GM18498 (cell line): ENCODE data around the gene RPS6KA5.
A peak's percentile ranks its signal among the peaks of the same experiment; 100 is the strongest.
"Not testable (repeated sequence)": the region's sequence is repeated elsewhere in the genome, so short reads cannot be mapped to it uniquely, and the experiment has no call there.

ENCODE experiments used
- ATAC-seq: cut with Tn5 transposase; IDR thresholded peaks from one replicate; pipeline ENCODE4 v1.9.1; 2021; ENCODE audit warnings: mild to moderate bottlenecking, moderate library complexity; ENCODE audit not compliant: unreplicated experiment

RPS6KA5 gene

DNA sequence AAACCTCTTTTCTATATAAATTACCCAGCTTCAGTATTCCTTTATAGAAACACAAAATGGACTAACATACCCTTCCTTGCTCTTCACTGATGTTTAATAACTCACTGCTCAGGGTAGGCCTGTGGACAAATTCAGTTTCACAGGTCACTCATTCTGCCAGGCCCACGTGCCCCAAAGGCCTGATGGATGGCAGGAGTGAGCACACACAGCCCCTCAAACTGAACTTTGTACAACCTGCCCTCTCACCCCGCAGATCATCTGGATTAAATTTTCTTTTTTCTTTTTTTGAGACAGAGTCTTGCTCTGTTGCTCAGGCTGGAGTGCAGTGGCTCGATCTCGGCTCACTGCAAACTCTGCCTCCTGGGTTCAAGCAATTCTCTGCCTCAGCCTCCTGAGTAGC lies 219.8 kb downstream of the RPS6KA5 start:
- not testable (repeated sequence) for ATAC-seq

DNA sequence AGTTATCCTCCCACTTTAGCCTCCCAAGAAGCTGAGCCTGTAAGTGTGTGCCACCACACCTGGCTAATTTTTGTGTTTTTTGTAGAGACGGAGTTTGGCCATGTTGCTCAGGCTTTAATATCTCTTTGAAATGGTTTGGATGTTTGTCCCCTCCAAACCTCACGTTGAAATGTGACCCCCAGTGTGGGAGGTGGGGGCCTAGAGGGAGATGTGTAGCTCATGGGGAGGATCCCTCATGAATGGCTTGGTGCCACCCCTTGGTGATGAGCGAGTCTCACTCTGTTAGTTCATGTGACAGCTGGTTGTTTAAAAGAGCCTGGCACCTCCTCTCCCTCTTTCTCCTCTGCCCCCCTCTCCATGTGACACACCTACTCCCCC lies 220.6 kb downstream of the RPS6KA5 start:
- ATAC-seq: no peak

DNA sequence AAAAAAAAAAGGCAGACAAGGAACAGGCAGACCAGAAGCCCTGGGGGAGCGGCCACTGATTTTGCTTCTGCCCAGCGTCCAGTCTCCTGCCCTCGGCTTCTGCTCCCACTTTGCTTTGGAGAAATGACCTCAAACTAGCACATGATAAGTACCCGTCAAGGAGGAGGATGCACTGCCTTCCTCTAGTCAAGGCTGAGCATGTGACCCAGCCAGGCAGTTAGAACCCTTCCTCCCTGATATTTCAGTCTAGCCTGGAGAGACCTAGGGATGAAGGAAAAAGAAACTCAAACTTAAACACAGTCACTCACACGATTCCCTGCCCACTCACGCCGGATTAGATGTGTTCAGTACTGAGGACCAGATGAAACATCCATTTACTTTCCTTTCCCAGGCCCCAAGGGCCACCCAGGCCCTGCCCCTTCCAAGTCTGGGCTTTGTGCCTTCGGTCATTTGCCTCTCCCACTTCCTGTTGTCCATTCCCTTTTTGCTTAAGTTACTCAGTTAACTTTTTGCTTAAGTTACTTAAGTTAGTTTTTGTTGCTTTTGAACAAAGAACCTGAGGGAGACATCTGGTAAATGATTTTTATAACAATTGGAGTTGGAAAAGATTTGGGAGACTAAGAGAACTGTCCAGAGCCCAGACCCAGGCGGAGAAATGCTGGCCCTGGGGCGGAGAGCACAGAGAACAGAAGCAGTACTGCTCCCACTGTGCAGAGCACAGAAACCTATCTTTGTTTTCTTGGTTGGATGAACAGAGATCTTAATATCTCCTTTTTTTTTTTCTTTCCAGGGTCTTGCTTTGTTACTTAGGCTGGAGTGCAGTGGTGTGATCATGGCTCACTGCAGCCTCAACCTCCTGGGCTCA lies 221.2 kb downstream of the RPS6KA5 start:
- no peak for ATAC-seq

DNA sequence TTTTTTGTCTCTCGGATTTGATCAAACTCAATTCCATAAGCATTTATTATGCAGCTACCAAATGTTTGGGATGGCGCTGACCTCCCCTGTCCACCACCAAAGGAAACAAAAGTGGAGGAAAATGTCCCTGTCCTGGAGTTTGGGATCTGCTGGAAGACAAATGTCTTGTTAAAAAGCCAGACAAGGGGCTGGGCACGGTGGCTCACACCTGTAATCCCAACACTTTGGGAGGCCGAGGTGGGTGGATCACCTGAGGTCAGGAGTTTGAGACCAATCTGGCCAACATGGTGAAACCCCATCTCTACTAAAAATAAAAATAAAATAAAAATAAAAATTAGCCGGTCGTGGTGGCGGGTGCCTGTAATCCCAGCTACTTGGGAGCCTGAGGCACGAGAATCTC lies 221.9 kb downstream of the RPS6KA5 start:
- ATAC-seq: not testable (repeated sequence)

DNA sequence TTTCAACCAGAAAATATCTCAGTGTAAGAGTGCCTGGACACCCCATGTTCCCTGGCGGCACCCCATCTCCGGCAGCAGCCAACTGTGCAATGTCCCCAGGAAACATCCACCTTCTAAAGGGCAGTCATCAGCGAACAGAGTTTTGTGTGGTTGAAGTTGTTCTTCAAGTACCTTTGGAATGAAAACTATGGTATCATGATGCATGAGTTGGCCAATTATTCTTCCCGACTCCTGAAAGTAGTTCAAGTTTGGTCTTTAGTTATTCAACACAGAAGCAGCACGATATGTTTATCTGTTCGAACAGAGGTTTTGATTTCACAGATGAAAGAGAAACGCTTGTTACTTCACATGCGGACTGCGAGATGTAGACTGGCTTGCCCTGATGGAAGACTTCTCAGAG lies 223.1 kb downstream of the RPS6KA5 start:
- ATAC-seq: no peak

DNA sequence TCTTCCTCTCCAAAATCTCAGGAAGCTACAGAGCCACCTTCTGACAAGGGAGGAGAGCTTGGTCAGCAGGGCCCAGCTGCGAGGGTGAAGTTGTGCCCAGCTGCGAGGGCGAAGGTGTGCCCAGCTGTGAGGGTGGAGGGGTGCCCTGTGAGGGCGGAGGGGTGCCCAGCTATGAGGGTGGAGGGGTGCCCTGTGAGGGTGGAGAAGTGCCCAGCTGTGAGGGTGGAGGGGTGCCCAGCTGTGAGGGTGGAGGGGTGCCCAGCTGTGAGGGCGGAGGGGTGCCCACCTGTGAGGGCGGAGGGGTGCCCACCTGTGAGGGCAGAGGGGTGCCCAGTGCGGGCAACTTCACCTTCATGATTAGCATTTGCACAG lies 223.8 kb downstream of the RPS6KA5 start:
- ATAC-seq: no peak

DNA sequence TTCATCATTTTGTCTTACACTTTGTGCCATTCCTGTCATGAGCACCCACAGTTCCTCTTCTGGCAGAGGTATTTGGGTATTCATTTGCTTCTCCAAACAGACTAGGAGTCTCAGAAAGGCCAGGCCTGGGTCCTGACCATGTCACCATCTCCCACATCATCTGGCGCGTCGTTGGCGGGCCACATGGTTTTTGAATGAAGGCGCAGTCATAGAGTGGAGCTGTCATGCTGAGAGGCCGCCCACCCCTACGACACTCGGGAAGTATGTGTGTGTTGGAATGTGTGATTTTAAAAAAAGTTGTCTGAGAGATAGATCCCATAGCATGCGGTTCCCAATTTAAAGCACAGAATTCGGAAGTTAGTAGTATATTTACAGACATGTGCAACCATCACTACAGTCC lies 228.6 kb downstream of the RPS6KA5 start:
- ATAC-seq: no peak

DNA sequence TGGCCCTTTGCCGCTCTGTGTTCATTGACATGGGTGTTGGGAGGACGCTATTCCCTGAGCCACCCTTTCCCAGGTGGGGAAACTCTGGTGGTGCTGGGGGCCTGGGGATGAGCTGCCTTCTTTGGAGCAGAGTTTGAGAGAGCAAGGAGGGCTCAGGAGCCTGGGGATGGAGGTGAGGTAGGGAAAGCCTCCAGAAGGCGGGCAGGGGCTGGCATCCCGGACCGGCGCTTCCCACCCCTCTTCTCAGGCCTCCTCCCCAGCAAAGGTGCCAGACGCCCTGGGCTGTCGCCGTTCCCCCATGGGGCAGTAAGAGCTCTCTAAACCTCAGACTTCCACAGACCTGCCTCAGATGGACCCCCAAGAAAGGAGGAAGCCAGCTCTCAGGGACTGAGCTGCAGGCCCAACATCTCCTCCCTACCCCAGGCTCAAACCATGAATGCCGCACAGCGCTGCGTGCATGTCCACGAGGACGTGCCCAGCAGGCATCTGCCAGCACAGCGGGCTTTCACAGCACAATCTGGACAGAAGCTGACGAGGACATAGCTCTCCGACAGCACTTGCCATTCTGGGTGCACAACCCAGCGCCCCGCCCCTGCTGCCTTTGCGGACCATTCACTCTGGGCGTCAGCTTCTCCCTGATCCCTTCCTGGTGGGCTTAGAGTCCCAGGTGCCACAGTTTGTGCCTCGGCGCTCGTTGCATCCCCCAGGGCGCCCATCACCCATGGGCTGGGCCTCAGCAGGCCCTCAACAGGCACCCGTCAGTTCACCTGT lies 229.3 kb downstream of the RPS6KA5 start:
- ATAC-seq: no peak

DNA sequence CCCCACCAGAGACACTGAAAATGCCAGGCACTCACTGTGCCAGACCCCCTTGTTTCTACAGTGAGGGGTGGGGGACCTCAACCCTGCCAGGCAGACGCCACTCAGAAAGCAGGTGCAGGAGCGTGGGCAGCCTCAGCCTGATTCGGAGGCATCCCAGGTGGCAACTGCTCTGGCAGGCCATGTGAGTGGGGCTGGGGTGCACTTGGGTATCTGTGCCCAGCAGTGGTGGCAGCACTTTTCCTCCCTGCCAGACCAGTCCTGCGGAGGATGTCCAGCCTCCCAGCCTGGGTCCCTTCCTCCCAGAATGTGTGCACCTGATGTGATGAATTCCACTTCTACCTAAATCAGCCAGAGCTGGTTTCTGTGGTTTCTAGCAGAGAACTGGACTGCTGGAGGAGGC lies 230.8 kb downstream of the RPS6KA5 start:
- ATAC-seq: no peak

DNA sequence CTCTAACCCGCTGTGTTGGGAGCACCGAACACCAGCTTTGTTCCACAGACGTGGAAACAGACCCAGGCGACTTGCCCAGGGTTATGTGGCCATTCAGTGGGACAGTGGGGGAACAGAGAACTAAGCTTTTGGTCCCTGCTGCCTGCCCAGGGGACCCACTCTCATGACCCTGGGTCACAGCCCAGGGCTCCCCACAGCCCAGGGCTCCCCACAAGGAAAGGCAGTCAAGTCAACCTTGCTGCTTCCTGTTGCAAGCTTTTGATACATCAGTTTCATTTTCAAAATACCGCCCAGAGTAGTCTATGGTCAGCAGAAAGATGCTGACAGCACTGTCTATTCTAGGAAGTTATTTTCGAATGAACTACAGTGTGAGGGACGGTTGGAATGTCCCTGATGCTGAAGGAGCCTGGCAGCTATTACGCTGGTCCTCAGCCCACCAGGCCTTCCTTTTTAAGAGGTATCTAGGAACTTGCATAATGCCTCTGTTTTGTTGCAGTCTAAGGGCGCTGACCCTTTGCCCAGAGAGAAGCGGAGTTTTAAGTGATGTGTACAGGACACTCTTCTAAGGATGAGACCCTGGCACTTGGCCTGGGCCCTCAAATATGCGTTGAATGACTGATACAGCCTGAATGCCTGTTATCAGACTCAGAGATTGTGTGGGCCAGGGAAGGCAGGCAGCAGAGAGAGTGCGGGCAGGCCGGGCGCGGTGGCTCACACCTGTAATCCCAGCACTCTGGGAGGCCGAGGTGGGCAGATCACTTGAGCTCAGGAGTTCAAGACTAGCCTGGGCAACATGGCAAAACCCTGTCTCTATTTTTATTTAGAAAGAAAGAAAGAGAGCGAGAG lies 231.6 kb downstream of the RPS6KA5 start:
- ATAC-seq: no peak

DNA sequence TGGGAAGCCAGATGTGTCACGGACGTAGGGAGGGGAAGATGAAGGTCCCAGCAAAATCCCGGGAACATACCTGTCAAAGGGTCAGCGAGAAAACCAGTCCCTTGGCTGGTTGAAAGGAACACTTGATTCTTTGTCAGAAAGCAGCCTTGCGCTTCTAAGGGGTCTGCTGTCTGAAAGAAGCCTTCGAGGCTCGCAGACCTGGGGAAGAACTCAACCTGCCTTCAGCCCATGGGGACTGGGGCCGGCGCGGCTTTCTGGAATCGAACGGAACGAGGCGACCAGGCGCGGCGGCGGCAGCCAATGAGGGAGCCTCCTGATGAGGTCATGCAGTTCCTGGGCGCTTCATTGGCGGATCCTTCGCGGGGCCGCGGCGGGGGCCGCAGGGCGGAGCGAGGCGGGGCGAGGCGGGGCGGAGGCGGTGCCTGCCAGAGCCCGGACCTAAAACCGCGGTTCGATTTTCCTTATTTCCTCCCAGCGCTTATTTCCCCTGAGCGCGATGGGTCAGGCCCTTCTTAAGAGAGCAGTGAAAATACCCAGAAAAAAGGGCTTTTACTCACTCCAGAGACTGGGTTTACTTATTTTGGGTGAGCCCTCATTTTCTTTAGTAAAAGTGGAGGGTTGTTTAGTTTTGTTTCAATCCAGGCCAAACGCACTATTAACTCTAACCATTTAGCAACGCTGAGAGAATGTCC lies 232.4 kb downstream of the RPS6KA5 start:
- ATAC-seq: peak; percentile 99

DNA sequence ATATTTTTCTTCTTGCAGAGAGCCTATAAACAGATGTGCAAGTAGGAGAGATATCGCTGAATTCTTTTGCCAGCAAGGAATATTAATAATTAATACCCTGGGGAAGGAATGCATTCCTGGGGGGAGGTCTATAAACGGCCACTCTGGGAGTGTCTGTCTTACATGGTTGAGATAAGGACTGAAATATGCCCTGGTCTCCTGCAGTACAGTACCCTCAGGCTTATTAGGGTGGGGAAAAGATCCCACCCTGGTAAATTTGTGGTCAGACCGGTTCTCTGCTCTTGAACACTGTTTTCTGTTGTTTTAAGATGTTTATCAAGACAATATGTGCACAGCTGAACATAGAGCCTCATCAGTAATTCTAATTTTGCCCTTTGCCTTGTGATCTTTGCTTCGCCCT lies 236.9 kb downstream of the RPS6KA5 start:
- ATAC-seq: not testable (repeated sequence)

DNA sequence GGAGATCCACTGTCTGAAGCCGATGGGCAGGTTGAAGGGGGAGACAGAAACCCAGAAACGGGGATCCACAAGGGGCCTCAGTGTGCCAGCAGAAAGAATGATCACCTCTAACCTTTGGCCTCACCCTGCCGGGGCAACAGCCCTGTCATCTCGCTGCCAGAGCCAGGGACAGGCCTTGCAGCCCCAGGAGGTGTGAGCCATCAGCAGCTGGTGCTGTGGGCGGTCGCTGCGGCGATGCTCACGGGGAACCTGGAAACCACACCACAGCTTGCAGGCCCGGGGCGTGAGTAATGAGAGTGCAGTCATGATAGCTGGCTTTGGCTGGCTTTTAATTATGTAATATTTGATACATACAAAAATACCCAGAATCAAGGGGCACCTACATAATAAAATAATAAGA lies 239.5 kb downstream of the RPS6KA5 start:
- ATAC-seq: peak; percentile 60

DNA sequence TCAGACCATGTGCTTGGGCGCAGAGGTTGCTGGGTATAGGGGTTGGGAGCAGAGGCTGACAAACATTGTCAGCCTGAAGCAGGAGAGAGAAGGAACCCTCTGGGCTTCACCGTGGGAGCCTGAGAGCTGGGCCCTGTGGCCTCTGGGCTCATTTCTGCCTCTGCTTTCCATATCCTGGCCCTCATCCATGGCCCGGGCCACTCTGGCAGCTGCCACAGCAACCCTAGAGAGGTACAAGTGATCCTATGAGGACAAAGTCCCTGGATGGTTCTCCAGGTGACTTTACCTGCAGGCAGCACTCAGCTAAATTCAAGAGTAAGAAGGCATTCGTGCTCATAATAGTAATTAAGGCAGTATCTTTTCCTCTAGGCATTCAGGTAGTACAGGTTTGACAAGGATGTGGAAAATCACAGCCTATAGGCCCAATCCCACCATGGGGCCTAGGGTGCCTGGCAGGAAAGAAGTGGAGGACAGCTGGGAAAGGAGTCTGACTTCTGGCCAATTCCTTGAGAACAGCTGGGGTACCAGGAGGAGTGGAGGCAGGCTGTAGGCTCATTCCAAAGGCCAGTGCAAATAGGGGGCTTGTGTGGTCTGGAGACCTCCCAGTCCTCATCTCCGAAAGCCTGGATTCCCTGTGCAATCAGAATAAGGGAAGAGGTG lies 240.6 kb downstream of the RPS6KA5 start:
- no peak for ATAC-seq

DNA sequence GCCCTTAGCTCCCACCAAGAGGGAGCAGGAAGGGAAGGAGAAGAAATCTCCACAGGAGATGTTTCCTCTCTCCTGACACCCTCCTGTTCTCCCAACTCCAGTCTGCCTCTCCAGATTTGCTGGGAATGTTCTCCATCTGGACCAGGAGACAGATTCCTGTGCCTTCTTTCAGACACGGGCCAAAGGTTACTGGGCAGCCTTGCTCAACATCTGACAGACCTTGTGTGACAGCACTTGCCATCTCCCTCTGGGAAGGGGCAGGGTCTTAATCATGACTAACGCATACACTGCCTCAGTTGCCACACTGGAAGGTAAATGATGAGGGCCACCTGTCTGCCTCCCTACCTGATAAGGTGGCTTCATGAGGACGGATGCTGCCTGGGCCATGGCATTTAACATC lies 241.7 kb downstream of the RPS6KA5 start:
- no peak for ATAC-seq

DNA sequence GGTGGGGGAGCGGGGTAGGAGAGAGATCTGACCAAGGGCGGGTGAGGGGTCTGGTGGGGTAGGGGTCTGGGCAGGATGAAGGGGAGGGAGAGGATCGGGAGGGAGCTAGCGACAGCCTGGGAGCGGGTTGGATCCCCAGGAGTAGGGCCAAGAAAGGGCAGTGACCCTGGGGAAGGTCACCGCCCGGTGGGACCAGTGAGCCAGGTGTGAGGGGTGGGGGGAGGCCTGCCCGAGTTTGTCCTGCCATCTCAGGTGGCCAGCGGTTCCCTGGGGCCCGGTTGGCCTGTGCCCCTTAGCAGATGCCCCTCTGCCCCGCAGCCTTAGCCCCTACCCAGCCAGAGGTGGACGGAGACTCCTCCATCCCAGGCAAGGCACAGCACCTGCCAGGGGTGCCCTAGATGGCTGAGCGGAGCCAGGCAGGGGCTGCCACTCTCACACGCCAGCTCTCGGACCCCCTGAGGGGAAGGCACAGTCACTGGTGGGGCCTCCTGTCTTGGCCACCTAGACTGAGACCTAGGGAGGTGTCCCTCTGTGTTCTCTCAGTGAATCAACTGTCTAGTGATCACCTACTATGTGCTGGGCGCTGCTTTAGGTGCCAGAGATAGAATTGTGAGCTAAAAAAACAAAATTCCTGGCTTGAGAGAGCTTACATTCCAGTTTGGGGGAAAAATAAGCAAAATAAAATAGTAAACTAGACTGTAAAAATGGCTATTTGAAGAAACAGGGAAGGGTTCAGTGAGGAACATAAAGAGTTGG lies 243.6 kb downstream of the RPS6KA5 start:
- no peak for ATAC-seq

DNA sequence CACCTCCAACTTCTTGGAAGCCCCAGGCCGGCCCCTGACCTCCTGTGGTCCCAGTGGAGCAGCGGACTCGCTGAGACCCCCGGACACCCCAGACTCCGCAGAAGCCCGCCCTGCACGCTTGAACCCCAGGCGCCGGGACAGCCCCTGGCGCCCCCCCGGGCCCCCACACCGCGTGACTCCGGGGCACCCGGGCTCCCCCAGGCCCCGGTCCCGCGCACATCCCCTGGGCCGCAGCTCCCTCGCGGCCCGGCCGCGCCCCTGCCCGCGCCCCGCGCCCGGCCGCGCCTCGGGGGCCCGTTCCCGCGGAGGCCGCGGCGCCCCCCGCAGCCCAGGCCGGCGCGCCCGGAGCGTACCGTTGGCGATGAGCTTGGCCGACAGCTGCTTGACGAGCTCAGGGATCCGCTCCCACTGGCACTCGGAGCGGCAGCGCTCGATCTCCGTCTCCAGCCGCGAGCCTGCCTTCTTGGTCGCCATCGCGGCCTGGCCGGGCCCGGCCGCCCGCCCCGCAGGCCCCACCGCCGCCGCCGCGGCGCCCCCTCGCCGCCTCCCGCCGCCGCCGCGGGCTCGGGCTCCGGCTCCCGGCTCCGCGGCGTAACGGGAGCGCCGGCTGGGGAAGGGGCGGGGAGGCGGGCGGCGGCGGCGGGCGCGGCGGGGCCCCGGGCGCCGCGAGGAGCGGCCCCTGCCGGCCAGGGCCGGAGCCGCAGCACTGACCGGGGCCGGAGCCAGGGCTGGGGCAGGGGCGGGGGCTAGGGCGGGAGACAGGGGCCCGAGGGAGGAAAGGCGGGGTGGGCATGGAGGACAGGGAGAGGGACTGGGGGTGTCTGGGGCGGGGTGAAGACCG lies 244.4 kb downstream of the RPS6KA5 start, which contains the start of gene TTC7B:
TSS of gene TTC7B (minus strand) at position 609 of the 841 bp plus-strand sequence. CDS start at position 474, 135 bp downstream.
- ATAC-seq: peak; percentile 79

DNA sequence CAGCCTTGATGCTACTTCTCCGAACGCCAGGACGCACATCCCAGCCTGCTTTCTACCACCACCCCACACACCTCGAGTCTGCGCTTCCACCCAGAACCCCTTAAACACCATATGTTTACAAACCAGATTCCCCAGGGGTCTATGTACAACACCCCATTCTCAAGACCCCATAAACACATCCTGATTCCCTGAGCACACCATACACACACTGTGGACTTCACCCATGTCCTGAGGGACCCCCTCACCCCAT lies 244.9 kb downstream of the RPS6KA5 start:
- ATAC-seq: no peak
